ENCODE data around the gene ALG12.

ALG12 gene

GRCh38 chr22:49856766-49857618 lies 61.2 kb downstream of the ALG12 start:
- no peak overlapping the region for H2AFZ ChIP-seq (ENCODE audit: low read length)
- H3K27ac ChIP-seq (replicated peaks; ENCODE audit: low read length), result no peak overlapping the region
- H3K4me3 ChIP-seq (ENCODE audit: low read length in 2 of 2), result peak overlapping the region in 1 of 2 donors; percentile 1
- H3K14ac ChIP-seq (ENCODE audit: low read length), result peak overlapping the region; percentile 75
- no peak overlapping the region for H2BK120ac ChIP-seq (ENCODE audit: low read depth, low read length)
- H3K23ac ChIP-seq (ENCODE audit: low read depth, low read length, poor library complexity), result peak overlapping the region; percentile 10
- H3K79me1 ChIP-seq (ENCODE audit: low read depth, low read length), result peaks cover 22% of the 10 kb centered on the region
- peaks cover 9 to 13% of the 10 kb centered on the region in 2 donors for H3K4me1 ChIP-seq (ENCODE audit: control insufficient read depth in 2 of 2, insufficient read depth in 1 of 2, low read depth in 1 of 2, low read length in 2 of 2)
- WGBS, 2 donors (ENCODE audit: extremely low coverage in 2 of 2, insufficient read length in 2 of 2, insufficient replicate concordance in 1 of 2), result no CpG with 5 or more reads among the region's 31 CpGs
- H3K27me3 ChIP-seq (ENCODE audit: control insufficient read depth in 3 of 3, insufficient read depth in 3 of 3, low read depth in 1 of 3, low read length in 3 of 3), result peaks cover 0 to 10% (median 9%) of the 10 kb centered on the region in 3 experiments
- no peaks in the 10 kb centered on the region for H3K9me3 ChIP-seq (replicated peaks in 1 of 2; ENCODE audit: control insufficient read depth in 2 of 2, insufficient read depth in 1 of 2, low read depth in 1 of 2, low read length in 2 of 2)
- no peak overlapping the region for H4K8ac ChIP-seq (ENCODE audit: low read depth, low read length)
- no peak overlapping the region for H3K4me2 ChIP-seq (ENCODE audit: insufficient read depth, low read length, poor library complexity, severe bottlenecking)
- H2BK15ac ChIP-seq (ENCODE audit: low read length), result no peak overlapping the region
- peaks cover 1 to 20% of the 10 kb centered on the region in 2 donors for H3K36me3 ChIP-seq (replicated peaks in 1 of 2; ENCODE audit: control insufficient read depth in 2 of 2, insufficient read depth in 2 of 2, low read length in 2 of 2)
- H2BK12ac ChIP-seq (ENCODE audit: low read length), result no peak overlapping the region
- no peak overlapping the region for H3K9ac ChIP-seq (ENCODE audit: low read depth, low read length, poor library complexity)
- no peak overlapping the region for H4K91ac ChIP-seq (ENCODE audit: low read depth, low read length, poor library complexity)
- H3K4ac ChIP-seq (ENCODE audit: low read length), result no peak overlapping the region
- DNase-seq (ENCODE audit: low spot score), result no peak
- H2BK5ac ChIP-seq (ENCODE audit: low read length), result no peak overlapping the region
- H3K18ac ChIP-seq (ENCODE audit: low read length), result no peak overlapping the region
- H2AK5ac ChIP-seq (ENCODE audit: low read depth, low read length), result no peak overlapping the region

- Histone ChIP-seq H3K36me3 (replicated peaks in 1 of 2; ENCODE audit: control insufficient read depth in 2 of 2, insufficient read depth in 2 of 2, low read length in 2 of 2) (peaks cover 1 to 20% of the 10 kb centered on the region in 2 donors), H3K9ac (ENCODE audit: low read depth, low read length, poor library complexity) (no peak overlapping the region), H2AFZ (ENCODE audit: low read length) (no peak overlapping the region), H3K4me1 (ENCODE audit: control insufficient read depth in 2 of 2, insufficient read depth in 1 of 2, low read depth in 1 of 2, low read length in 2 of 2) (peaks cover 9 to 13% of the 10 kb centered on the region in 2 donors), H4K8ac (ENCODE audit: low read depth, low read length) (no peak overlapping the region), H3K27me3 (ENCODE audit: control insufficient read depth in 3 of 3, insufficient read depth in 3 of 3, low read depth in 1 of 3, low read length in 3 of 3) (peaks cover 0 to 16% (median 15%) of the 10 kb centered on the region in 3 experiments), H3K4me3 (ENCODE audit: low read length in 2 of 2) (no peak overlapping the region), H2BK120ac (ENCODE audit: low read depth, low read length) (no peak overlapping the region), H4K91ac (ENCODE audit: low read depth, low read length, poor library complexity) (no peak overlapping the region), H3K4me2 (ENCODE audit: insufficient read depth, low read length, poor library complexity, severe bottlenecking) (no peak overlapping the region), H2BK15ac (ENCODE audit: low read length) (no peak overlapping the region), H3K14ac (ENCODE audit: low read length) (no peak overlapping the region), H3K18ac (ENCODE audit: low read length) (no peak overlapping the region), H2BK5ac (ENCODE audit: low read length) (no peak overlapping the region), H3K79me1 (ENCODE audit: low read depth, low read length) (peaks cover 18% of the 10 kb centered on the region), H3K27ac (replicated peaks; ENCODE audit: low read length) (no peak overlapping the region), H3K4ac (ENCODE audit: low read length) (no peak overlapping the region), H3K23ac (ENCODE audit: low read depth, low read length, poor library complexity) (no peak overlapping the region), H2BK12ac (ENCODE audit: low read length) (no peak overlapping the region), H2AK5ac (ENCODE audit: low read depth, low read length) (no peak overlapping the region), H3K9me3 (replicated peaks in 1 of 2; ENCODE audit: control insufficient read depth in 2 of 2, insufficient read depth in 1 of 2, low read depth in 1 of 2, low read length in 2 of 2) (no peaks in the 10 kb centered on the region)
- DNase-seq (ENCODE audit: low spot score), result no peak
- WGBS, 2 donors (ENCODE audit: extremely low coverage in 2 of 2, insufficient read length in 2 of 2, insufficient replicate concordance in 1 of 2), result no CpG with 5 or more reads among the region's 23 CpGs
These were observed 61.9 kb downstream of the ALG12 start for GRCh38 chr22:49856343-49856742.

- H3K4ac ChIP-seq (ENCODE audit: low read length), result no peak overlapping the region
- peak overlapping the region; percentile 63 to 97 for H3K4me3 ChIP-seq (ENCODE audit: low read length in 2 of 2)
- H4K8ac ChIP-seq (ENCODE audit: low read depth, low read length), result no peak overlapping the region
- H3K27me3 ChIP-seq (ENCODE audit: control insufficient read depth in 3 of 3, insufficient read depth in 3 of 3, low read depth in 1 of 3, low read length in 3 of 3), result peaks cover 4 to 26% (median 25%) of the 10 kb centered on the region in 3 experiments
- H2AFZ ChIP-seq (ENCODE audit: low read length), result no peak overlapping the region
- no peak overlapping the region for H2BK5ac ChIP-seq (ENCODE audit: low read length)
- peaks cover 17% of the 10 kb centered on the region for H3K79me1 ChIP-seq (ENCODE audit: low read depth, low read length)
- no peak overlapping the region for H3K23ac ChIP-seq (ENCODE audit: low read depth, low read length, poor library complexity)
- no CpG with 5 or more reads among the region's 9 CpGs for WGBS, 2 donors (ENCODE audit: extremely low coverage in 2 of 2, insufficient read length in 2 of 2, insufficient replicate concordance in 1 of 2)
- no peak overlapping the region for H2BK12ac ChIP-seq (ENCODE audit: low read length)
- H3K9me3 ChIP-seq (replicated peaks in 1 of 2; ENCODE audit: control insufficient read depth in 2 of 2, insufficient read depth in 1 of 2, low read depth in 1 of 2, low read length in 2 of 2), result peaks cover 0 to 3% of the 10 kb centered on the region in 2 donors
- H3K4me2 ChIP-seq (ENCODE audit: insufficient read depth, low read length, poor library complexity, severe bottlenecking), result no peak overlapping the region
- no peak for DNase-seq (ENCODE audit: low spot score)
- no peak overlapping the region for H2BK120ac ChIP-seq (ENCODE audit: low read depth, low read length)
- no peak overlapping the region for H2AK5ac ChIP-seq (ENCODE audit: low read depth, low read length)
- H3K14ac ChIP-seq (ENCODE audit: low read length), result no peak overlapping the region
- H2BK15ac ChIP-seq (ENCODE audit: low read length), result no peak overlapping the region
- H3K18ac ChIP-seq (ENCODE audit: low read length), result no peak overlapping the region
- H3K36me3 ChIP-seq (replicated peaks in 1 of 2; ENCODE audit: control insufficient read depth in 2 of 2, insufficient read depth in 2 of 2, low read length in 2 of 2), result peaks cover 1 to 20% of the 10 kb centered on the region in 2 donors
- peaks cover 9 to 13% of the 10 kb centered on the region in 2 donors for H3K4me1 ChIP-seq (ENCODE audit: control insufficient read depth in 2 of 2, insufficient read depth in 1 of 2, low read depth in 1 of 2, low read length in 2 of 2)
- no peak overlapping the region for H3K9ac ChIP-seq (ENCODE audit: low read depth, low read length, poor library complexity)
- no peak overlapping the region for H4K91ac ChIP-seq (ENCODE audit: low read depth, low read length, poor library complexity)
- no peak overlapping the region for H3K27ac ChIP-seq (replicated peaks; ENCODE audit: low read length)
These were observed 62.9 kb downstream of the ALG12 start for GRCh38 chr22:49855251-49855911.
